Lung (tissue), 12 donors: ENCODE measurements around the gene AGAP1. TPM values are rescaled to one million over a fixed set of nuclear protein-coding genes. Genes with fewer than 3 reads are reported as not detected.

ENCODE experiments used
- ATAC-seq: fragments of 200-7000 bp; cut with Tn5 transposase; one replicate; pipeline ENCODE4 v1.9.1; 2020; ENCODE audit warnings: moderate number of reproducible peaks; ENCODE audit not compliant: insufficient read depth, low FRiP score
- DNase-seq, 3 donors: peaks; one replicate each; pipeline ENCODE4 v3.0.0-alpha.2; 2013 to 2017
- H3K27ac ChIP-seq, 2 donors: one replicate each; pipeline ENCODE4 v1.5.1; 2013; ENCODE audit warnings: mild to moderate bottlenecking in 2 of 2, moderate library complexity in 2 of 2, control low read depth in 1 of 2, inconsistent platforms in 1 of 2, low read depth in 1 of 2, low read length in 1 of 2
- H3K27me3 ChIP-seq, 3 donors: one replicate each; pipeline ENCODE4 v1.5.1; 2013; ENCODE audit warnings: low read length in 2 of 3; ENCODE audit not compliant: control insufficient read depth in 3 of 3, insufficient read depth in 3 of 3
- H3K36me3 ChIP-seq, 4 donors: one replicate each; pipeline ENCODE4 v1.5.1; 2013; ENCODE audit warnings: low read length in 4 of 4, mild to moderate bottlenecking in 1 of 4, moderate library complexity in 1 of 4; ENCODE audit not compliant: control insufficient read depth in 4 of 4, insufficient read depth in 4 of 4
- H3K4me1 ChIP-seq, 5 donors: one replicate each; pipeline ENCODE4 v1.5.1; 2013; ENCODE audit warnings: low read length in 5 of 5, mild to moderate bottlenecking in 2 of 5, moderate library complexity in 1 of 5; ENCODE audit not compliant: control insufficient read depth in 5 of 5, insufficient read depth in 5 of 5
- H3K4me3 ChIP-seq: one replicate; pipeline ENCODE4 v1.5.1; 2013; ENCODE audit warnings: mild to moderate bottlenecking, control low read depth, moderate library complexity
- H3K9ac ChIP-seq, 2 donors: one replicate each; pipeline ENCODE4 v1.5.1; 2013; ENCODE audit warnings: low read length in 2 of 2, control low read depth in 1 of 2; ENCODE audit not compliant: insufficient read depth in 1 of 2
- H3K9me3 ChIP-seq, 4 donors: one replicate each; pipeline ENCODE4 v1.5.1; 2013; ENCODE audit warnings: low read length in 3 of 4, mild to moderate bottlenecking in 1 of 4, moderate library complexity in 1 of 4; ENCODE audit not compliant: control insufficient read depth in 4 of 4, insufficient read depth in 3 of 4
- WGBS, 2 donors: extraction: QIAGEN DNeasy Blood & Tissue Kit; methylation state at CpG; one replicate each; pipeline ENCODE4 v1.1.7; 2013; 5-methylcytosine and 5-hydroxymethylcytosine counted together
- polyA plus RNA-seq, 2 donors: library from polyadenylated mRNA; stranded (reverse); fragments of 200-250 nt; gene quantifications; one replicate each; pipeline ENCODE4 v1.2.1, GENCODE V29; 2013
- total RNA-seq, 2 donors: library from RNA; depleted of rRNA in 1 of 2; stranded (reverse); fragments of >200 nt in 1 of 2; gene quantifications; one replicate each; pipeline ENCODE4 v1.2.1, GENCODE V29; 2014 to 2021
- TF ChIP-seq, protein P1 (sequence below): IDR thresholded peaks from 2 replicates; pipeline ENCODE4 v1.5.1; 2012; ENCODE audit warnings: mild to moderate bottlenecking; ENCODE audit errors: control extremely low read depth, extremely low read depth
- donor health status: control.
- donor health status: control.
- donor health status: Bipolar disorder and iron deficiency.
- donor health status: healthy.
- donor health status: DM: yes; HTN: yes; CAD: no.

Gene AGAP1
- total and polyA plus RNA-seq, 4 donors, result 6.6 to 39.4 (median 20.2) TPM

DNA sequence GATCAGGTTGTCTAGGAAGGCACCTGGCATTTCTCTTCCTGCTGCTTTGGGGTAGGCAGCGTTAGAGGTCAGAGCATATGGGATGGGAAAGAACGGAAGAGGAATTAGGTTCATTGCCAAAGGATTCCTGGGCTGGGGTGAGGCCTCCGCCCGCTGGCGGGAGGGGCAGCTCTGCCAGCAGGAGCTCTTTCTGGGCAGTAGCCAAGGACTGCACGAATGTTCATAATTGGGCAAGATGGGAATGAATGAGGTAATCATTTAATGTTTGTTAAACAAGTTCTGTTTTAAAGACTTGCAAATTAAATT, 253.9 kb downstream of the AGAP1 start:
- DNase-seq (no peak), ATAC-seq (no peak)
- Histone ChIP-seq H3K9ac (no peak overlapping the region), H3K27me3 (no peaks in the 10 kb centered on the region), H3K4me1 (peaks cover 0 to 1% (median 0%) of the 10 kb centered on the region in 5 donors), H3K36me3 (peaks cover 0 to 16% (median 7%) of the 10 kb centered on the region in 4 donors), H3K4me3 (no peak overlapping the region), H3K27ac (no peak overlapping the region), H3K9me3 (peaks cover 0 to 1% (median 0%) of the 10 kb centered on the region in 4 donors)
- 59 to 69% methylated on average over 6 of the region's 6 CpGs for WGBS, 2 donors
- TF ChIP-seq, protein P1, sequence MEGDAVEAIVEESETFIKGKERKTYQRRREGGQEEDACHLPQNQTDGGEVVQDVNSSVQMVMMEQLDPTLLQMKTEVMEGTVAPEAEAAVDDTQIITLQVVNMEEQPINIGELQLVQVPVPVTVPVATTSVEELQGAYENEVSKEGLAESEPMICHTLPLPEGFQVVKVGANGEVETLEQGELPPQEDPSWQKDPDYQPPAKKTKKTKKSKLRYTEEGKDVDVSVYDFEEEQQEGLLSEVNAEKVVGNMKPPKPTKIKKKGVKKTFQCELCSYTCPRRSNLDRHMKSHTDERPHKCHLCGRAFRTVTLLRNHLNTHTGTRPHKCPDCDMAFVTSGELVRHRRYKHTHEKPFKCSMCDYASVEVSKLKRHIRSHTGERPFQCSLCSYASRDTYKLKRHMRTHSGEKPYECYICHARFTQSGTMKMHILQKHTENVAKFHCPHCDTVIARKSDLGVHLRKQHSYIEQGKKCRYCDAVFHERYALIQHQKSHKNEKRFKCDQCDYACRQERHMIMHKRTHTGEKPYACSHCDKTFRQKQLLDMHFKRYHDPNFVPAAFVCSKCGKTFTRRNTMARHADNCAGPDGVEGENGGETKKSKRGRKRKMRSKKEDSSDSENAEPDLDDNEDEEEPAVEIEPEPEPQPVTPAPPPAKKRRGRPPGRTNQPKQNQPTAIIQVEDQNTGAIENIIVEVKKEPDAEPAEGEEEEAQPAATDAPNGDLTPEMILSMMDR, result no peak

DNA sequence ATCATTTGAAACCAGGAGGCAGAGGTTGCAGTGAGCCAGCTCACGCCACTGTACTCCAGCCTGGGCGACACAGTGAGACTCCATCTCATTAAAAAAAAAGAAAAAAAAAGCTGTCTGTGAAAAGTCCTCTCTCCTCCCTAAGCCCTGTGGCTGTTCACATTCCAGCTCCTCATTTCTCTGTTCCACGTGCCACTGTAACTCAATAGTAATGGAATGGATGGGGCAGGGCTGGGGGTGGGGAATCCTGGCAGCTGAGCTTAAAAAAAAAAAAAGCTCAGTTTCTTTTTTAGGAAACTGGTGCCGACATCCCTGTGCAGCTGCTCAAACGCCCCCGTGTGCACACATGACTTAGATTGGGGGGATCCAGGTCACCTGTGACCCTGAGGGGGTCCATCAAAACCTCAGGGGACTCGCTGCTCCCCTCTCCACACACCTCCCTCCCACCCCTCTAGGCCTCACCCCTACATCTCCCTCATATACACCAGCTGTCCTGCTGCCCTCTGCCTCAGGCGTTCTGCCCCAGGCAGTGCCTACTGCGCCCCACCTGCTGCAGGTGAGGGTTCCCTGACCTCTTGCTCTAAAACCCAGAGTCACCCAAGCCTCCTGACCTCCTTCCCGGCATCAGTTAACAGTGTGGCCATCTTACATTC, 255.4 kb downstream of the AGAP1 start:
- DNase-seq, result no peak
- Histone ChIP-seq H3K9ac (no peak overlapping the region), H3K4me3 (no peak overlapping the region), H3K27ac (no peak overlapping the region), H3K4me1 (peaks cover 0 to 1% (median 0%) of the 10 kb centered on the region in 5 donors), H3K36me3 (peaks cover 0 to 16% (median 7%) of the 10 kb centered on the region in 4 donors), H3K27me3 (no peaks in the 10 kb centered on the region), H3K9me3 (no peaks in the 10 kb centered on the region)
- TF ChIP-seq, protein P1, result no peak
- WGBS, 2 donors, result 72 to 76% methylated on average over 10 of the region's 10 CpGs
- ATAC-seq, result no peak

DNA sequence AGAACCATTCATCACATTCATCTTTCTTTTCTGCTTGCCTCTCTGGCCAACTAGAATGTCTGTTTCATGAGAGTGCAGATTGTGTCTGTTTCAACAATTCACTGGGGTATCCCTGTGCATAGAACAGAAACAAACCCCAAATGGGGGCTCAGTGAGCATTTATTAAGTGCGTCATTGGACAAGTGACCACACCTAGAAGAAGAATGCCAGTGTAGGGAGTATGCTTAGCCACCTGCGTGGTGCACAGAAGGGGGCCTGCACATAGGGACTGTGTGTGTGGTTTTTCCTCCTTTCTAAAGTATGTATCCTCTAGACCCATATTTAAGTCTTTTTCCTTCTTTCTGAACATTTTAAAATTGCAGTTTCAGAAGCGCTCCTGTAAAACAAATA, 255.9 kb downstream of the AGAP1 start:
- ATAC-seq, result no peak
- TF ChIP-seq, protein P1, result no peak

DNA sequence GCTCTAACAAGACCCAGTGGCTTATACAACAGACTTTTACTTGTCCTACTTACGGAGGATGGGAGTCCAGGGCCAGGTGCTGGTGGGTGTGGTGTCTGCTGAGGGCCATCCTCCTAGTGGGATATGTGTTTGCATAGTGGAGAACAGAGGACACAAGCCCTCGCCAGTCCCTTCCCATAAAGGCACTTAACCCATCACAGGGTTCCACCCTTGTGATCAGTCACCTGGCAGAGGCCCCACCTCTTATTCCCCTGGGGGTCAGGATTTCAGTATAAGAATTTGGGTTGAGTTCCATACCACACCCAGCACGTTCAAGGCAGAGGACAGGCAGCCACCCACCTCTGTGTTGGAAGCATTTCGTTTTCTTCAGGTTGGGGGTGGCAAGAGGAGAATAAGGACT, 259.0 kb downstream of the AGAP1 start:
- Histone ChIP-seq H3K9ac (no peak overlapping the region), H3K9me3 (no peaks in the 10 kb centered on the region)

More for the DNA sequence above, 255.9 kb downstream of the AGAP1 start:
- Histone ChIP-seq H3K27ac (no peak overlapping the region), H3K4me3 (no peak overlapping the region), H3K9ac (no peak overlapping the region), H3K4me1 (peaks cover 0 to 1% (median 0%) of the 10 kb centered on the region in 5 donors), H3K9me3 (no peaks in the 10 kb centered on the region), H3K36me3 (peaks cover 0 to 17% (median 5%) of the 10 kb centered on the region in 4 donors), H3K27me3 (no peaks in the 10 kb centered on the region)
- 90 to 94% methylated on average over 3 of the region's 3 CpGs for WGBS, 2 donors
- DNase-seq, result no peak

More for the DNA sequence above, 259.0 kb downstream of the AGAP1 start:
- Histone ChIP-seq H3K4me3 (no peak overlapping the region), H3K4me1 (no peaks in the 10 kb centered on the region), H3K27me3 (no peaks in the 10 kb centered on the region), H3K36me3 (peaks cover 0 to 15% (median 3%) of the 10 kb centered on the region in 4 donors), H3K27ac (no peak overlapping the region)
- 83 to 89% methylated on average over 4 of the region's 4 CpGs for WGBS, 2 donors
- DNase-seq (no peak), ATAC-seq (no peak)
- TF ChIP-seq, protein P1, result no peak
